HepG2 (cell line): ENCODE data around the gene SCP2D1. TPM values are rescaled to one million over a fixed set of nuclear protein-coding genes. Genes with fewer than 3 reads are reported as not detected.

Experiments
- ATF1 ChIP-seq: IDR thresholded peaks from 2 replicates; pipeline ENCODE4 v1.6.1; 2016; ENCODE audit warnings: mild to moderate bottlenecking, control low read depth
- HMG20B ChIP-seq: conservative IDR thresholded peaks from 2 replicates; pipeline ENCODE4 v1.6.1; 2016; ENCODE audit warnings: missing genetic modification reagents, missing compliant biosample characterization
- MAFK ChIP-seq, 2 experiments: IDR thresholded peaks in 1 of 2; conservative IDR thresholded peaks in 1 of 2; 2 replicates each; pipeline ENCODE4 v1.6.1; 2011; ENCODE audit warnings: improper control_type of control experiment in 2 of 2, low read length in 2 of 2
- NPAS2 ChIP-seq: sonication (generic); formaldehyde crosslinking; IDR thresholded peaks from 2 replicates; pipeline ENCODE4 v1.8.0; 2022; ENCODE audit warnings: mild to moderate bottlenecking, missing genetic modification reagents, borderline replicate concordance
- RFXAP ChIP-seq: sonication (generic); formaldehyde crosslinking; IDR thresholded peaks from 2 replicates; pipeline ENCODE4 v1.4.0; 2020; ENCODE audit warnings: missing genetic modification reagents, borderline replicate concordance
- YY1 ChIP-seq: IDR thresholded peaks from 2 replicates; pipeline ENCODE4 v1.6.1; 2011; ENCODE audit warnings: low read length, low read depth, moderate library complexity, mild to moderate bottlenecking; ENCODE audit not compliant: insufficient read depth, insufficient replicate concordance
- ZBTB21 ChIP-seq: sonication (generic); formaldehyde crosslinking; IDR thresholded peaks from 2 replicates; pipeline ENCODE4 v1.4.0; 2020; ENCODE audit warnings: missing genetic modification reagents
- ZKSCAN8 ChIP-seq: IDR thresholded peaks from 2 replicates; pipeline ENCODE4 v1.6.1; 2016; ENCODE audit warnings: borderline replicate concordance, missing genetic modification reagents, missing compliant biosample characterization
- polyA plus RNA-seq, 8 experiments: library from polyadenylated mRNA; depleted of rRNA in 3 of 8; stranded (reverse) in 7 of 8; unstranded in 1 of 8; fragments of >200 nt; fragmentation: Illumina TruSeq in 4 of 8; extraction: Trizol in 4 of 8; gene quantifications; 2 replicates each; pipeline versions ENCODE4 v1.2.1 to v1.2.3, GENCODE V29; 2011 to 2016; ENCODE audit warnings: low read depth in 4 of 8, missing spikeins in 1 of 8, mixed read lengths in 1 of 8; ENCODE audit not compliant: insufficient read depth in 1 of 8
- total RNA-seq, 5 experiments: library from RNA; depleted of rRNA; stranded (reverse); fragments of >200 nt; fragmentation: Illumina TruSeq; extraction: Trizol; gene quantifications; 2 replicates each; pipeline ENCODE4 v1.2.3, GENCODE V29; 2016; ENCODE audit warnings: low read depth in 1 of 5
- TF ChIP-seq, protein P1 (sequence below): sonication (generic); formaldehyde crosslinking; IDR thresholded peaks from 2 replicates; pipeline ENCODE4 v1.4.0; 2020; ENCODE audit warnings: mild to moderate bottlenecking, missing genetic modification reagents
- TF ChIP-seq, protein P2 (sequence below): sonication (generic); formaldehyde crosslinking; IDR thresholded peaks from 2 replicates; pipeline ENCODE4 v1.4.0; 2020; ENCODE audit warnings: mild to moderate bottlenecking, missing genetic modification reagents
- TF ChIP-seq, protein P3 (sequence below): sonication (generic); formaldehyde crosslinking; conservative IDR thresholded peaks from 2 replicates; pipeline ENCODE4 v1.4.0; 2020; ENCODE audit warnings: missing genetic modification reagents

SCP2D1 gene
- total and polyA plus RNA-seq, 2 of the 13 experiments (the other 11 are each of a cell fraction or from before 2014, with no cell fraction given): not detected

DNA sequence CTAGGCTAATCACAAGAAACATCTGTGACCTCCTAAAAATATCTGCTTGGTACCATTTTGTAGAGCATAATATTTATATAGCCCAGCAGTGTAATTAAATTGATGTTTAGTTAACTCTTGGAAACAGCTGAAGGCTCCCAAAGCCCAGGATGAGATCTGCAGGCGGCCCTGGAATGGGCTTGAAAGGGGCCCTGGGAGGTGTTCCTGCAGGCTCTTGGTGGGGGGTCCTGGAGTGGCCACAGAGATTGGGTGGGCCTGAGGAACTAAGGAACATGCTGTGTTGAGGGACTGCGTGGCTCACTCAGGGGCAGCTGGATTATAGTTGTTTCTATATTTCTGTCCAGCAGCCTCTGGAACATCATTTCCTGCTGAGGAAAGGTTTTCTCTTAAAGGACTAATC is 9.2 kb downstream of the SCP2D1 start (continued):
- no peak for TF ChIP-seq MAFK (conservative IDR thresholded peaks at IDR 0.05 in 1 of 2, IDR thresholded peaks at IDR 0.05 in 1 of 2; ENCODE audit: low read length in 2 of 2)
- TF ChIP-seq, protein P1, sequence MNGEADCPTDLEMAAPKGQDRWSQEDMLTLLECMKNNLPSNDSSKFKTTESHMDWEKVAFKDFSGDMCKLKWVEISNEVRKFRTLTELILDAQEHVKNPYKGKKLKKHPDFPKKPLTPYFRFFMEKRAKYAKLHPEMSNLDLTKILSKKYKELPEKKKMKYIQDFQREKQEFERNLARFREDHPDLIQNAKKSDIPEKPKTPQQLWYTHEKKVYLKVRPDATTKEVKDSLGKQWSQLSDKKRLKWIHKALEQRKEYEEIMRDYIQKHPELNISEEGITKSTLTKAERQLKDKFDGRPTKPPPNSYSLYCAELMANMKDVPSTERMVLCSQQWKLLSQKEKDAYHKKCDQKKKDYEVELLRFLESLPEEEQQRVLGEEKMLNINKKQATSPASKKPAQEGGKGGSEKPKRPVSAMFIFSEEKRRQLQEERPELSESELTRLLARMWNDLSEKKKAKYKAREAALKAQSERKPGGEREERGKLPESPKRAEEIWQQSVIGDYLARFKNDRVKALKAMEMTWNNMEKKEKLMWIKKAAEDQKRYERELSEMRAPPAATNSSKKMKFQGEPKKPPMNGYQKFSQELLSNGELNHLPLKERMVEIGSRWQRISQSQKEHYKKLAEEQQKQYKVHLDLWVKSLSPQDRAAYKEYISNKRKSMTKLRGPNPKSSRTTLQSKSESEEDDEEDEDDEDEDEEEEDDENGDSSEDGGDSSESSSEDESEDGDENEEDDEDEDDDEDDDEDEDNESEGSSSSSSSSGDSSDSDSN (CRISPR knock-in tag): no peak
- TF ChIP-seq YY1: no peak
- no peak for TF ChIP-seq ATF1 (CRISPR knock-in tag)
- TF ChIP-seq RFXAP (CRISPR knock-in tag): no peak
- no peak for TF ChIP-seq ZKSCAN8 (CRISPR knock-in tag)
- no peak for TF ChIP-seq HMG20B
- no peak for TF ChIP-seq ZBTB21 (CRISPR knock-in tag)
- TF ChIP-seq, protein P2, sequence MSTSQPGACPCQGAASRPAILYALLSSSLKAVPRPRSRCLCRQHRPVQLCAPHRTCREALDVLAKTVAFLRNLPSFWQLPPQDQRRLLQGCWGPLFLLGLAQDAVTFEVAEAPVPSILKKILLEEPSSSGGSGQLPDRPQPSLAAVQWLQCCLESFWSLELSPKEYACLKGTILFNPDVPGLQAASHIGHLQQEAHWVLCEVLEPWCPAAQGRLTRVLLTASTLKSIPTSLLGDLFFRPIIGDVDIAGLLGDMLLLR (CRISPR knock-in tag): no peak
- no peak for TF ChIP-seq NPAS2 (CRISPR knock-in tag)
- TF ChIP-seq, protein P3, sequence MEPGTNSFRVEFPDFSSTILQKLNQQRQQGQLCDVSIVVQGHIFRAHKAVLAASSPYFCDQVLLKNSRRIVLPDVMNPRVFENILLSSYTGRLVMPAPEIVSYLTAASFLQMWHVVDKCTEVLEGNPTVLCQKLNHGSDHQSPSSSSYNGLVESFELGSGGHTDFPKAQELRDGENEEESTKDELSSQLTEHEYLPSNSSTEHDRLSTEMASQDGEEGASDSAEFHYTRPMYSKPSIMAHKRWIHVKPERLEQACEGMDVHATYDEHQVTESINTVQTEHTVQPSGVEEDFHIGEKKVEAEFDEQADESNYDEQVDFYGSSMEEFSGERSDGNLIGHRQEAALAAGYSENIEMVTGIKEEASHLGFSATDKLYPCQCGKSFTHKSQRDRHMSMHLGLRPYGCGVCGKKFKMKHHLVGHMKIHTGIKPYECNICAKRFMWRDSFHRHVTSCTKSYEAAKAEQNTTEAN (CRISPR knock-in tag): no peak
